Neuronal stem cell (in vitro differentiated cells): Measurements from ENCODE around the gene TAC3.

Source experiments
- DNase-seq: peaks from one replicate; pipeline ENCODE4 v3.0.0-alpha.2; 2013; ENCODE audit warnings: low spot score
- H2AFZ ChIP-seq: one replicate; pipeline ENCODE4 v1.6.1; 2013; ENCODE audit warnings: mild to moderate bottlenecking, low read length, inconsistent platforms
- H2AK5ac ChIP-seq: 2 replicates; pipeline ENCODE4 v1.6.1; 2013; ENCODE audit warnings: low read depth, mild to moderate bottlenecking, inconsistent platforms, low read length, moderate library complexity, mixed read lengths
- H2BK120ac ChIP-seq: 2 replicates; pipeline ENCODE4 v1.6.1; 2013; ENCODE audit warnings: low read depth, mild to moderate bottlenecking, inconsistent platforms, low read length, moderate library complexity, mixed read lengths
- H2BK12ac ChIP-seq: one replicate; pipeline ENCODE4 v1.6.1; 2013; ENCODE audit warnings: low read length, inconsistent platforms
- H2BK15ac ChIP-seq: 2 replicates; pipeline ENCODE4 v1.6.1; 2013; ENCODE audit warnings: mild to moderate bottlenecking, low read length, inconsistent platforms, mixed read lengths
- H2BK5ac ChIP-seq: one replicate; pipeline ENCODE4 v1.6.1; 2013; ENCODE audit warnings: inconsistent platforms, mild to moderate bottlenecking, low read length, moderate library complexity
- H3K14ac ChIP-seq: one replicate; pipeline ENCODE4 v1.6.1; 2013; ENCODE audit warnings: low read length, inconsistent platforms
- H3K18ac ChIP-seq: 2 replicates; pipeline ENCODE4 v1.6.1; 2013; ENCODE audit warnings: low read length, inconsistent platforms
- H3K23ac ChIP-seq: 2 replicates; pipeline ENCODE4 v1.6.1; 2013; ENCODE audit warnings: low read depth, mild to moderate bottlenecking, mixed read lengths, low read length, inconsistent platforms; ENCODE audit not compliant: poor library complexity
- H3K27ac ChIP-seq: replicated peaks from 3 replicates; pipeline ENCODE4 v1.5.1; 2013; ENCODE audit warnings: low read length, inconsistent platforms
- H3K27me3 ChIP-seq, 3 experiments: 2 replicates each; pipeline ENCODE4 v1.6.1; 2013; ENCODE audit warnings: low read length in 3 of 3, mild to moderate bottlenecking in 2 of 3, inconsistent platforms in 1 of 3, low read depth in 1 of 3, mixed read lengths in 1 of 3, moderate library complexity in 1 of 3; ENCODE audit not compliant: control insufficient read depth in 3 of 3, insufficient read depth in 3 of 3
- H3K36me3 ChIP-seq, 2 donors: replicated peaks in 1 of 2; 2 replicates each; pipeline ENCODE4 v1.6.1; 2013; ENCODE audit warnings: low read length in 2 of 2; ENCODE audit not compliant: control insufficient read depth in 2 of 2, insufficient read depth in 2 of 2
- H3K4ac ChIP-seq: 2 replicates; pipeline ENCODE4 v1.6.1; 2013; ENCODE audit warnings: inconsistent platforms, mild to moderate bottlenecking, low read length, moderate library complexity
- H3K4me1 ChIP-seq, 2 donors: 1 replicate in 1 of 2; 2 replicates in 1 of 2; pipeline ENCODE4 v1.6.1; 2013; ENCODE audit warnings: low read length in 2 of 2, low read depth in 1 of 2; ENCODE audit not compliant: control insufficient read depth in 2 of 2, insufficient read depth in 1 of 2
- H3K4me2 ChIP-seq: one replicate; pipeline ENCODE4 v1.6.1; 2013; ENCODE audit warnings: mild to moderate bottlenecking, low read length, inconsistent platforms; ENCODE audit not compliant: insufficient read depth, poor library complexity, severe bottlenecking
- H3K4me3 ChIP-seq, 2 donors: 2 replicates each; pipeline ENCODE4 v1.5.1; 2013; ENCODE audit warnings: low read length in 2 of 2, mild to moderate bottlenecking in 2 of 2, inconsistent platforms in 1 of 2, moderate library complexity in 1 of 2
- H3K79me1 ChIP-seq: one replicate; pipeline ENCODE4 v1.6.1; 2013; ENCODE audit warnings: low read depth, mild to moderate bottlenecking, inconsistent platforms, low read length, moderate library complexity
- H3K9ac ChIP-seq: one replicate; pipeline ENCODE4 v1.6.1; 2013; ENCODE audit warnings: mild to moderate bottlenecking, low read depth, low read length, inconsistent platforms; ENCODE audit not compliant: poor library complexity
- H3K9me3 ChIP-seq, 2 donors: replicated peaks in 1 of 2; 2 replicates each; pipeline versions ENCODE3 to v1.6.1; 2013; ENCODE audit warnings: low read length in 2 of 2, mild to moderate bottlenecking in 2 of 2, inconsistent platforms in 1 of 2, low read depth in 1 of 2, mixed read lengths in 1 of 2, moderate library complexity in 1 of 2; ENCODE audit not compliant: control insufficient read depth in 2 of 2, insufficient read depth in 1 of 2
- H4K8ac ChIP-seq: one replicate; pipeline ENCODE4 v1.6.1; 2013; ENCODE audit warnings: low read depth, mild to moderate bottlenecking, inconsistent platforms, low read length, moderate library complexity
- H4K91ac ChIP-seq: one replicate; pipeline ENCODE4 v1.6.1; 2013; ENCODE audit warnings: low read length, low read depth, mild to moderate bottlenecking, inconsistent platforms; ENCODE audit not compliant: poor library complexity
- WGBS, 2 donors: extraction: QIAGEN DNeasy Blood & Tissue Kit; methylation state at CpG; one replicate each; pipeline ENCODE4 v1.1.7; 2013; ENCODE audit warnings: missing lambda C conversion rate in 2 of 2, mixed read lengths in 1 of 2; ENCODE audit not compliant: insufficient read length in 2 of 2, insufficient replicate concordance in 1 of 2; ENCODE audit errors: extremely low coverage in 2 of 2; 5-methylcytosine and 5-hydroxymethylcytosine counted together

The TAC3 gene

DNA sequence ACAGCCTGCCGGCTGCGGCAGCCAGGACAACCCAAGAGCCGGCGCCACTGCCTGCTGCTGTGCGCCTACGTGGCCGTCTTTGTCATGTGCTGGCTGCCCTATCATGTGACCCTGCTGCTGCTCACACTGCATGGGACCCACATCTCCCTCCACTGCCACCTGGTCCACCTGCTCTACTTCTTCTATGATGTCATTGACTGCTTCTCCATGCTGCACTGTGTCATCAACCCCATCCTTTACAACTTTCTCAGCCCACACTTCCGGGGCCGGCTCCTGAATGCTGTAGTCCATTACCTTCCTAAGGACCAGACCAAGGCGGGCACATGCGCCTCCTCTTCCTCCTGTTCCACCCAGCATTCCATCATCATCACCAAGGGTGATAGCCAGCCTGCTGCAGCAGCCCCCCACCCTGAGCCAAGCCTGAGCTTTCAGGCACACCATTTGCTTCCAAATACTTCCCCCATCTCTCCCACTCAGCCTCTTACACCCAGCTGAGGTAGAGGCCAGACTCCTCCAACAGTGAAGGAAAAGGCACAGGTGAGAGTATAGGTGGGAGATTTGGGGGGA lies 20.3 kb downstream of the TAC3 start:
- WGBS, 2 donors = no CpG with 5 or more reads among the region's 11 CpGs
- no peak overlapping the region for H2BK5ac ChIP-seq
- no peak overlapping the region for H2BK120ac ChIP-seq
- no peak overlapping the region for H3K4ac ChIP-seq
- no peak overlapping the region for H2AFZ ChIP-seq
- H3K79me1 ChIP-seq = no peaks in the 10 kb centered on the region
- no peak overlapping the region for H3K23ac ChIP-seq
- H3K4me2 ChIP-seq = no peak overlapping the region
- H3K4me3 ChIP-seq = no peak overlapping the region
- no peak overlapping the region for H2BK12ac ChIP-seq
- no peaks in the 10 kb centered on the region for H3K9me3 ChIP-seq
- H3K27ac ChIP-seq = no peak overlapping the region
- H2BK15ac ChIP-seq = no peak overlapping the region
- no peak overlapping the region for H4K8ac ChIP-seq
- no peaks in the 10 kb centered on the region for H3K4me1 ChIP-seq
- H2AK5ac ChIP-seq = no peak overlapping the region
- no peak overlapping the region for H4K91ac ChIP-seq
- H3K36me3 ChIP-seq = peaks cover 18 to 59% of the 10 kb centered on the region in 2 donors
- no peak overlapping the region for H3K18ac ChIP-seq
- H3K14ac ChIP-seq = no peak overlapping the region
- no peaks in the 10 kb centered on the region for H3K27me3 ChIP-seq
- DNase-seq = no peak
- H3K9ac ChIP-seq = no peak overlapping the region

DNA sequence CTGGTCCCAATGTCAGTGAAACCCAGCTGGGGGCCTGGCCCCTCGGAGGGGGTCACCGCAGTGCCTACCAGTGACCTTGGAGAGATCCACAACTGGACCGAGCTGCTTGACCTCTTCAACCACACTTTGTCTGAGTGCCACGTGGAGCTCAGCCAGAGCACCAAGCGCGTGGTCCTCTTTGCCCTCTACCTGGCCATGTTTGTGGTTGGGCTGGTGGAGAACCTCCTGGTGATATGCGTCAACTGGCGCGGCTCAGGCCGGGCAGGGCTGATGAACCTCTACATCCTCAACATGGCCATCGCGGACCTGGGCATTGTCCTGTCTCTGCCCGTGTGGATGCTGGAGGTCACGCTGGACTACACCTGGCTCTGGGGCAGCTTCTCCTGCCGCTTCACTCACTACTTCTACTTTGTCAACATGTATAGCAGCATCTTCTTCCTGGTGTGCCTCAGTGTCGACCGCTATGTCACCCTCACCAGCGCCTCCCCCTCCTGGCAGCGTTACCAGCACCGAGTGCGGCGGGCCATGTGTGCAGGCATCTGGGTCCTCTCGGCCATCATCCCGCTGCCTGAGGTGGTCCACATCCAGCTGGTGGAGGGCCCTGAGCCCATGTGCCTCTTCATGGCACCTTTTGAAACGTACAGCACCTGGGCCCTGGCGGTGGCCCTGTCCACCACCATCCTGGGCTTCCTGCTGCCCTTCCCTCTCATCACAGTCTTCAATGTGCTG lies 21.0 kb downstream of the TAC3 start:
- no peak overlapping the region for H3K14ac ChIP-seq
- no peak overlapping the region for H2BK120ac ChIP-seq
- no peak overlapping the region for H3K18ac ChIP-seq
- H2AFZ ChIP-seq = no peak overlapping the region
- H3K36me3 ChIP-seq = peaks cover 14 to 52% of the 10 kb centered on the region in 2 donors
- H2BK12ac ChIP-seq = no peak overlapping the region
- H3K4me1 ChIP-seq = no peaks in the 10 kb centered on the region
- H4K8ac ChIP-seq = no peak overlapping the region
- H2AK5ac ChIP-seq = no peak overlapping the region
- H3K9ac ChIP-seq = no peak overlapping the region
- no peaks in the 10 kb centered on the region for H3K79me1 ChIP-seq
- no peak overlapping the region for H3K4me3 ChIP-seq
- no peaks in the 10 kb centered on the region for H3K9me3 ChIP-seq
- no peak overlapping the region for H2BK15ac ChIP-seq
- H3K27ac ChIP-seq = no peak overlapping the region
- no CpG with 5 or more reads among the region's 26 CpGs for WGBS, 2 donors
- no peaks in the 10 kb centered on the region for H3K27me3 ChIP-seq
- H3K4ac ChIP-seq = no peak overlapping the region
- peak overlapping the region; percentile 66 for H3K23ac ChIP-seq
- no peak overlapping the region for H4K91ac ChIP-seq
- H2BK5ac ChIP-seq = no peak overlapping the region
- no peak overlapping the region for H3K4me2 ChIP-seq
- DNase-seq = no peak

DNA sequence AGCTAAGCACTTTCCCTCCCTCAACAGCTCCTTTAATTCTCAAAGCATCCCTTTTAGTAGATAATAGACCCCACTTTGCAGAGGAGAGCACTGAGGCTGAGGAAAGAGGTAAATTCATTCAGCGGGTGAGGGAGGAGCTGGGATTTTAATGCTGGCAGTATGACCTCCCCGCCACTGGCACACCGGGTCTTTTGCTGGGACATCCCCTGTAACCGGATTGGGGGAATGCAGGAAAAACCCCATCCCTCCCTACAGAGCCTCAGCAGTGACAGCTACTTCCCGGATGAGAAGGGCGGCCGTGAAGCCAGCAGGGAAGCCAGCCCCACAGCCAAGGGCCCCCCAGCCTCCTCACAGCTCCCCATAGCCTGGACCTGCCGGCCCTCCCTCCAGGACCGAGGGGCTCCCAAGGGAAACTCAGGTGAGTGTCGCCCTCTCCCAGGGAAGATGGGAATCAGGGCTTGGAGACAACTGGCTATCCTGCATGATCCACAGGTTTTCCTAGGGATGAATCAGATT lies 22.0 kb downstream of the TAC3 start:
- Histone ChIP-seq H3K4me3 (no peak overlapping the region), H2BK12ac (no peak overlapping the region), H4K8ac (no peak overlapping the region), H3K36me3 (peaks cover 10 to 42% of the 10 kb centered on the region in 2 donors), H3K18ac (no peak overlapping the region), H4K91ac (no peak overlapping the region), H2BK120ac (no peak overlapping the region), H2AK5ac (no peak overlapping the region), H2BK5ac (peak overlapping the region; percentile 49), H2BK15ac (no peak overlapping the region), H3K4me1 (no peaks in the 10 kb centered on the region), H3K9me3 (no peaks in the 10 kb centered on the region), H3K4ac (no peak overlapping the region), H3K27me3 (no peaks in the 10 kb centered on the region), H3K4me2 (no peak overlapping the region), H3K14ac (no peak overlapping the region), H3K27ac (no peak overlapping the region), H2AFZ (no peak overlapping the region), H3K9ac (no peak overlapping the region), H3K23ac (peak overlapping the region; percentile 13), H3K79me1 (no peaks in the 10 kb centered on the region)
- DNase-seq = no peak
- WGBS, 2 donors = no CpG with 5 or more reads among the region's 10 CpGs

DNA sequence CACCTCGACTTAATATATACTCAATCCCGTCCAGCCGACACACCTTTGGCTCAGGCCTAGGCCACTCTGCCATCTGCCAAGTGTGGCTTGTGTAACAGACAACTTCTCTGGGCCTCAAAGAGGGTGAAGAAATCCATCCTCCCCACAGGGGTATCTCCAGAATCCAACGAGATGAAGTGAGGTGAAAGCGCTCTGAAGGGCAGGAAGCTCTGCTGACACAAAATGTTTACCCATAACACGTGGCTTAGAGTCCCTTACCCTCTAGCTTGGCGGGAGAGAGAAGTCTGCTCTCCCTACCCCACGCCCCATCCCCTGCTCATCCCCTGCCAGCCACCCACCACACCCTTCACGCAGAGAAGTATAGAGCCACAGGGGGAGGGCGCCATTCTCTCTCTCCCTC lies 23.0 kb downstream of the TAC3 start:
- DNase-seq = no peak
- Histone ChIP-seq H2BK15ac (no peak overlapping the region), H3K4ac (no peak overlapping the region), H3K9me3 (no peaks in the 10 kb centered on the region), H3K27me3 (no peaks in the 10 kb centered on the region), H3K36me3 (peaks cover 8 to 32% of the 10 kb centered on the region in 2 donors), H3K4me2 (no peak overlapping the region), H4K8ac (no peak overlapping the region), H3K4me1 (no peaks in the 10 kb centered on the region), H3K27ac (no peak overlapping the region), H3K79me1 (no peaks in the 10 kb centered on the region), H2BK120ac (no peak overlapping the region), H3K4me3 (no peak overlapping the region), H3K23ac (no peak overlapping the region), H2AFZ (no peak overlapping the region), H3K14ac (no peak overlapping the region), H2BK12ac (no peak overlapping the region), H3K9ac (no peak overlapping the region), H2BK5ac (no peak overlapping the region), H3K18ac (no peak overlapping the region), H4K91ac (no peak overlapping the region), H2AK5ac (no peak overlapping the region)
- WGBS, 2 donors = no CpG with 5 or more reads among the region's 10 CpGs
